ENCODE measurements around the gene MLLT10.

Gene MLLT10

GRCh38 chr10:21637795-21638194 is 103.8 kb downstream of the MLLT10 start:
- no peak for DNase-seq (ENCODE audit: low read depth)

- no peak for DNase-seq (ENCODE audit: low read depth)
These were observed 104.6 kb downstream of the MLLT10 start for GRCh38 chr10:21638681-21639080.

- DNase-seq (ENCODE audit: low read depth), result no peak
These were observed 114.0 kb downstream of the MLLT10 start for GRCh38 chr10:21648040-21648439.

GRCh38 chr10:21649454-21649872 is 115.4 kb downstream of the MLLT10 start:
- DNase-seq (ENCODE audit: low read depth), result no peak

- DNase-seq (ENCODE audit: low read depth), result no peak
These were observed 116.3 kb downstream of the MLLT10 start for GRCh38 chr10:21650353-21650752.

- no peak for DNase-seq (ENCODE audit: low read depth)
These were observed 121.2 kb downstream of the MLLT10 start for GRCh38 chr10:21655236-21655635.

- DNase-seq (ENCODE audit: low read depth), result no peak
These were observed 121.7 kb downstream of the MLLT10 start for GRCh38 chr10:21655687-21656086.

- no peak for DNase-seq (ENCODE audit: low read depth)
These were observed 127.1 kb downstream of the MLLT10 start for GRCh38 chr10:21661087-21661486.

- no peak for DNase-seq (ENCODE audit: low read depth)
These were observed 127.9 kb downstream of the MLLT10 start for GRCh38 chr10:21661935-21662334.

- no peak for DNase-seq (ENCODE audit: low read depth)
These were observed 128.6 kb downstream of the MLLT10 start for GRCh38 chr10:21662635-21663034.

GRCh38 chr10:21668831-21669230 is 134.8 kb downstream of the MLLT10 start:
- DNase-seq (ENCODE audit: low read depth), result no peak

- DNase-seq (ENCODE audit: low read depth), result no peak
These were observed 136.4 kb downstream of the MLLT10 start for GRCh38 chr10:21670391-21670790.

GRCh38 chr10:21673668-21674067 is 139.6 kb downstream of the MLLT10 start:
- DNase-seq (ENCODE audit: low read depth), result no peak

GRCh38 chr10:21675157-21675796 is 141.2 kb downstream of the MLLT10 start:
- DNase-seq (ENCODE audit: low read depth), result no peak

- DNase-seq (ENCODE audit: low read depth), result no peak
These were observed 143.5 kb downstream of the MLLT10 start for GRCh38 chr10:21677551-21677950.

GRCh38 chr10:21681156-21681555 is 147.1 kb downstream of the MLLT10 start:
- DNase-seq (ENCODE audit: low read depth), result no peak

- no peak for DNase-seq (ENCODE audit: low read depth)
These were observed 153.4 kb downstream of the MLLT10 start for GRCh38 chr10:21687266-21688008.

GRCh38 chr10:21688009-21688332 is 153.9 kb downstream of the MLLT10 start:
- no peak for DNase-seq (ENCODE audit: low read depth)

GRCh38 chr10:21688870-21689269 is 154.8 kb downstream of the MLLT10 start:
- DNase-seq (ENCODE audit: low read depth), result no peak

- no peak for DNase-seq (ENCODE audit: low read depth)
These were observed 155.8 kb downstream of the MLLT10 start for GRCh38 chr10:21689881-21690280.

- DNase-seq (ENCODE audit: low read depth), result no peak
These were observed 158.9 kb downstream of the MLLT10 start for GRCh38 chr10:21692916-21693315.

- DNase-seq (ENCODE audit: low read depth), result no peak
These were observed 159.4 kb downstream of the MLLT10 start for GRCh38 chr10:21693418-21693817.

- DNase-seq (ENCODE audit: low read depth), result no peak
These were observed 160.6 kb downstream of the MLLT10 start for GRCh38 chr10:21694631-21695030.

GRCh38 chr10:21696302-21696701 is 162.3 kb downstream of the MLLT10 start:
- no peak for DNase-seq (ENCODE audit: low read depth)

All from stimulated activated CD8-positive, alpha-beta memory T cell treated with anti-CD3 and anti-CD28 coated beads, Interleukin-12 subunit alpha, Interleukin-12 subunit beta, amount 100 ng/mL, for 4 hours (primary cell).